K562 (cell line): ENCODE data around the gene BTD. TPM values are rescaled to one million over a fixed set of nuclear protein-coding genes. Genes with fewer than 3 reads are reported as not detected.

Experiments
- ARID1B ChIP-seq: fragments of 450-650 bp; IDR thresholded peaks from 2 replicates; pipeline ENCODE4 v1.6.1; 2016; ENCODE audit warnings: antibody characterized with exemption, mild to moderate bottlenecking, inconsistent platforms
- BACH1 ChIP-seq: fragments of 200-800 bp; sonication (Bioruptor generic); IDR thresholded peaks from 2 replicates; pipeline ENCODE4 v1.6.1; 2016; ENCODE audit warnings: missing genetic modification characterization, missing compliant biosample characterization
- BCOR ChIP-seq: fragments of 450-650 bp; IDR thresholded peaks from 2 replicates; pipeline ENCODE4 v1.6.1; 2016
- CREBBP ChIP-seq: IDR thresholded peaks from one replicate; pipeline ENCODE4 v1.6.1; 2012; ENCODE audit warnings: low read depth, mild to moderate bottlenecking, control low read depth, inconsistent platforms, low read length
- EP400 ChIP-seq: fragments of 450-650 bp; IDR thresholded peaks from 2 replicates; pipeline ENCODE4 v1.6.1; 2017; ENCODE audit warnings: antibody characterized with exemption, mild to moderate bottlenecking, moderate library complexity
- FUS ChIP-seq: fragments of 200-400 bp; formaldehyde crosslinking; optimal IDR thresholded peaks from 2 replicates; pipeline ENCODE3; 2017; ENCODE audit warnings: low read depth, low read length
- HOXB6 ChIP-seq: fragments of 250-450 bp; sonication (Bioruptor Pico); IDR thresholded peaks from 2 replicates; pipeline ENCODE4 v1.5.1; 2022; ENCODE audit warnings: mild to moderate bottlenecking, borderline replicate concordance
- KAT2B ChIP-seq: IDR thresholded peaks from one replicate; pipeline ENCODE4 v1.6.1; 2012; ENCODE audit warnings: low read depth, mild to moderate bottlenecking, control low read depth, inconsistent platforms, low read length, moderate library complexity
- KLF13 ChIP-seq: fragments of 450-650 bp; IDR thresholded peaks from 2 replicates; pipeline ENCODE4 v1.6.1; 2016; ENCODE audit warnings: missing genetic modification characterization, low read depth, mild to moderate bottlenecking, missing compliant biosample characterization, moderate library complexity, borderline replicate concordance
- MAX ChIP-seq: sonication (generic); formaldehyde crosslinking; IDR thresholded peaks from 2 replicates; pipeline ENCODE4 v1.9.0; 2022; ENCODE audit warnings: mild to moderate bottlenecking, missing genetic modification reagents
- MYNN ChIP-seq, 2 experiments: sonication (generic); formaldehyde crosslinking in 1 of 2; IDR thresholded peaks; 2 replicates each; pipeline versions ENCODE4 v1.5.0 to v1.6.1; 2016 to 2020; ENCODE audit warnings: antibody characterized with exemption in 1 of 2, missing genetic modification reagents in 1 of 2
- NRF1 ChIP-seq, 2 experiments: fragments of 450-650 bp; IDR thresholded peaks in 1 of 2; conservative IDR thresholded peaks in 1 of 2; 2 replicates each; pipeline ENCODE4 v1.6.1; 2014; ENCODE audit warnings: mild to moderate bottlenecking in 2 of 2
- POLR2AphosphoS5 ChIP-seq: IDR thresholded peaks from 2 replicates; pipeline ENCODE4 v1.6.1; 2011; ENCODE audit warnings: mild to moderate bottlenecking, low read depth, low read length, moderate library complexity; ENCODE audit not compliant: control insufficient read depth, insufficient read depth
- RBM39 ChIP-seq: fragments of 200-400 bp; formaldehyde crosslinking; optimal IDR thresholded peaks from 2 replicates; pipeline ENCODE3; 2018; ENCODE audit warnings: low read depth, low read length
- STAT5A ChIP-seq: IDR thresholded peaks from 2 replicates; pipeline ENCODE4 v1.6.1; 2012; ENCODE audit warnings: low read length, inconsistent platforms, borderline replicate concordance
- ZNF253 ChIP-seq: fragments of 250-450 bp; sonication (Bioruptor Pico); conservative IDR thresholded peaks from 2 replicates; pipeline ENCODE4 v1.6.1; 2021; ENCODE audit warnings: mild to moderate bottlenecking
- ZNF431 ChIP-seq: sonication (generic); formaldehyde crosslinking; IDR thresholded peaks from 2 replicates; pipeline ENCODE4 v1.8.0; 2022; ENCODE audit warnings: mild to moderate bottlenecking, missing genetic modification reagents
- ZNF561 ChIP-seq: fragments of 450-650 bp; formaldehyde crosslinking; conservative IDR thresholded peaks from 2 replicates; pipeline ENCODE4 v1.4.0; 2020; ENCODE audit warnings: mild to moderate bottlenecking, moderate library complexity
- ZNF717 ChIP-seq: fragments of 250-450 bp; sonication (Bioruptor Pico); IDR thresholded peaks from 2 replicates; pipeline ENCODE4 v1.5.0; 2021
- polyA plus RNA-seq, 8 experiments: library from polyadenylated mRNA; depleted of rRNA in 4 of 8; stranded (reverse) in 5 of 8; unstranded in 3 of 8; fragments of >200 nt; fragmentation: Nextera tagmentation in 2 of 8; fragmentation: Illumina TruSeq in 1 of 8; extraction: Ambion mirVana in 2 of 8; extraction: Trizol in 1 of 8; gene quantifications; 2 replicates each; pipeline versions ENCODE4 v1.2.1 to v1.2.3, GENCODE V29; 2011 to 2014; ENCODE audit warnings: inconsistent platforms in 1 of 8, missing spikeins in 1 of 8
- total RNA-seq, 7 experiments: library from RNA; depleted of rRNA in 6 of 7; stranded (reverse); fragments of >200 nt in 6 of 7; fragmentation: Illumina TruSeq in 2 of 7; extraction: Trizol in 2 of 7; gene quantifications; 2 replicates each; pipeline versions ENCODE4 v1.2.1 to v1.2.3, GENCODE V29; 2011 to 2021; ENCODE audit warnings: low replicate concordance in 1 of 7
- TF ChIP-seq, protein P1 (sequence below): fragments of 450-650 bp; formaldehyde crosslinking; IDR thresholded peaks from 2 replicates; pipeline ENCODE4 v1.4.0; 2020; ENCODE audit warnings: mild to moderate bottlenecking
- TF ChIP-seq, protein P2 (sequence below): fragments of 450-650 bp; IDR thresholded peaks from 2 replicates; pipeline ENCODE4 v1.6.1; 2017; ENCODE audit warnings: mild to moderate bottlenecking, moderate library complexity
- TF ChIP-seq, protein P3 (sequence below): fragments of 250-450 bp; sonication (Bioruptor Pico); IDR thresholded peaks from 2 replicates; pipeline ENCODE4 v1.5.0; 2021; ENCODE audit warnings: mild to moderate bottlenecking, borderline replicate concordance

BTD gene
- total and polyA plus RNA-seq, 9 of the 15 experiments (the other 6 are each of a cell fraction or from before 2014, with no cell fraction given), result 6.6 to 26.2 (median 10.6) TPM

GRCh38 chr3:15601399-15602145, at the start of gene BTD, which contains the start of gene HACL1 (continued):
- no peak for TF ChIP-seq ZNF561 (CRISPR knock-in tag)
- no peak for TF ChIP-seq ZNF717 (CRISPR knock-in tag)
- no peak for TF ChIP-seq MYNN (IDR thresholded peaks at IDR 0.05)
- no peak for TF ChIP-seq MYNN (CRISPR knock-in tag; IDR thresholded peaks at IDR 0.05)
- 0 out of 2 replicates have a peak, but pooled peaks have one; percentile 12 for TF ChIP-seq ZNF431 (CRISPR knock-in tag)
- no peak for TF ChIP-seq BACH1 (tag)
- TF ChIP-seq, protein P1, sequence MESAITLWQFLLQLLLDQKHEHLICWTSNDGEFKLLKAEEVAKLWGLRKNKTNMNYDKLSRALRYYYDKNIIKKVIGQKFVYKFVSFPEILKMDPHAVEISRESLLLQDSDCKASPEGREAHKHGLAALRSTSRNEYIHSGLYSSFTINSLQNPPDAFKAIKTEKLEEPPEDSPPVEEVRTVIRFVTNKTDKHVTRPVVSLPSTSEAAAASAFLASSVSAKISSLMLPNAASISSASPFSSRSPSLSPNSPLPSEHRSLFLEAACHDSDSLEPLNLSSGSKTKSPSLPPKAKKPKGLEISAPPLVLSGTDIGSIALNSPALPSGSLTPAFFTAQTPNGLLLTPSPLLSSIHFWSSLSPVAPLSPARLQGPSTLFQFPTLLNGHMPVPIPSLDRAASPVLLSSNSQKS (CRISPR knock-in tag), result no peak
- TF ChIP-seq EP400, result peak; percentile 81
- peak; percentile 67 for TF ChIP-seq MAX (CRISPR knock-in tag)
- no peak for TF ChIP-seq ZNF253 (CRISPR knock-in tag)
- TF ChIP-seq STAT5A, result no peak; the same call in 1 of the 2 replicates
- TF ChIP-seq KAT2B, result no peak
- TF ChIP-seq BCOR, result no peak; the same call in 1 of the 2 replicates
- TF ChIP-seq, protein P2, sequence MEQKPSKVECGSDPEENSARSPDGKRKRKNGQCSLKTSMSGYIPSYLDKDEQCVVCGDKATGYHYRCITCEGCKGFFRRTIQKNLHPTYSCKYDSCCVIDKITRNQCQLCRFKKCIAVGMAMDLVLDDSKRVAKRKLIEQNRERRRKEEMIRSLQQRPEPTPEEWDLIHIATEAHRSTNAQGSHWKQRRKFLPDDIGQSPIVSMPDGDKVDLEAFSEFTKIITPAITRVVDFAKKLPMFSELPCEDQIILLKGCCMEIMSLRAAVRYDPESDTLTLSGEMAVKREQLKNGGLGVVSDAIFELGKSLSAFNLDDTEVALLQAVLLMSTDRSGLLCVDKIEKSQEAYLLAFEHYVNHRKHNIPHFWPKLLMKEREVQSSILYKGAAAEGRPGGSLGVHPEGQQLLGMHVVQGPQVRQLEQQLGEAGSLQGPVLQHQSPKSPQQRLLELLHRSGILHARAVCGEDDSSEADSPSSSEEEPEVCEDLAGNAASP, result no peak
- TF ChIP-seq KLF13 (tag), result peak; percentile 96
- no peak; the same call in 1 of the 2 replicates for TF ChIP-seq ARID1B
- peak; percentile 94 to 95 for TF ChIP-seq NRF1 (conservative IDR thresholded peaks at IDR 0.05 in 1 of 2, IDR thresholded peaks at IDR 0.05 in 1 of 2)
- TF ChIP-seq RBM39, result peak; percentile 94
- no peak for TF ChIP-seq FUS
- TF ChIP-seq POLR2AphosphoS5, result peak; percentile 98
- TF ChIP-seq, protein P3, sequence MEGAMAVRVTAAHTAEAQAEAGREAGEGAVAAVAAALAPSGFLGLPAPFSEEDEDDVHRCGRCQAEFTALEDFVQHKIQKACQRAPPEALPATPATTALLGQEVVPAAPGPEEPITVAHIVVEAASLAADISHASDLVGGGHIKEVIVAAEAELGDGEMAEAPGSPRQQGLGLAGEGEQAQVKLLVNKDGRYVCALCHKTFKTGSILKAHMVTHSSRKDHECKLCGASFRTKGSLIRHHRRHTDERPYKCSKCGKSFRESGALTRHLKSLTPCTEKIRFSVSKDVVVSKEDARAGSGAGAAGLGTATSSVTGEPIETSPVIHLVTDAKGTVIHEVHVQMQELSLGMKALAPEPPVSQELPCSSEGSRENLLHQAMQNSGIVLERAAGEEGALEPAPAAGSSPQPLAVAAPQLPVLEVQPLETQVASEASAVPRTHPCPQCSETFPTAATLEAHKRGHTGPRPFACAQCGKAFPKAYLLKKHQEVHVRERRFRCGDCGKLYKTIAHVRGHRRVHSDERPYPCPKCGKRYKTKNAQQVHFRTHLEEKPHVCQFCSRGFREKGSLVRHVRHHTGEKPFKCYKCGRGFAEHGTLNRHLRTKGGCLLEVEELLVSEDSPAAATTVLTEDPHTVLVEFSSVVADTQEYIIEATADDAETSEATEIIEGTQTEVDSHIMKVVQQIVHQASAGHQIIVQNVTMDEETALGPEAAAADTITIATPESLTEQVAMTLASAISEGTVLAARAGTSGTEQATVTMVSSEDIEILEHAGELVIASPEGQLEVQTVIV (CRISPR knock-in tag), result no peak
- 0 out of 2 replicates have a peak, but pooled peaks have one; percentile 39 for TF ChIP-seq HOXB6
- TF ChIP-seq CREBBP, result no peak
